Panc1 (cell line): ENCODE data around the gene BTBD3. TPM values are rescaled to one million over a fixed set of nuclear protein-coding genes. Genes with fewer than 3 reads are reported as not detected.

Source experiments
- ATAC-seq: fragments of 200-7000 bp; cut with Tn5 transposase; 2 replicates; pipeline ENCODE4 v1.9.1; 2020; ENCODE audit warnings: mild to moderate bottlenecking, moderate library complexity
- BruUV-seq: library from RNA; stranded (reverse); fragments of 400-500 nt; replicated peaks from 2 replicates; lab custom pipeline; 2021; lab: Mats Ljungman, UMichigan
- CTCF ChIA-PET: fragments of 300-600 bp; sonication (Branson Sonifier 250); formaldehyde crosslinking; loops from one replicate; lab custom pipeline; 2022; ENCODE audit warnings: antibody characterized with exemption; lab: Charles Lee
- POLR2A ChIA-PET: fragments of 300-600 bp; sonication (Branson Sonifier 250); formaldehyde crosslinking; loops from one replicate; lab custom pipeline; 2022; ENCODE audit warnings: antibody characterized with exemption; lab: Charles Lee
- DNase-seq: peaks from one replicate; pipeline ENCODE4 v3.0.0-alpha.2; 2010; ENCODE audit warnings: low read depth, low spot score
- H3K27ac ChIP-seq: 2 replicates; pipeline ENCODE4 v1.5.1; 2011; ENCODE audit warnings: mild to moderate bottlenecking, low read length, inconsistent platforms
- H3K27me3 ChIP-seq: fragments of 200-500 bp; sonication (Bioruptor generic); 2 replicates; pipeline ENCODE4 v1.6.0; 2014; ENCODE audit warnings: low read length, inconsistent platforms; ENCODE audit not compliant: control insufficient read depth, insufficient read depth
- H3K36me3 ChIP-seq: fragments of 200-500 bp; sonication (Bioruptor generic); 2 replicates; pipeline ENCODE4 v1.5.1; 2014; ENCODE audit warnings: inconsistent platforms, mild to moderate bottlenecking, low read length, moderate library complexity; ENCODE audit not compliant: control insufficient read depth, insufficient read depth
- H3K4me1 ChIP-seq: 2 replicates; pipeline ENCODE4 v1.5.1; 2011; ENCODE audit warnings: inconsistent platforms, mild to moderate bottlenecking, low read length, moderate library complexity; ENCODE audit not compliant: control insufficient read depth, insufficient read depth
- H3K4me3 ChIP-seq, 2 experiments: 2 replicates each; pipeline ENCODE4 v1.5.1; 2011 to 2012; ENCODE audit warnings: low read depth in 2 of 2, low read length in 2 of 2, mild to moderate bottlenecking in 2 of 2, inconsistent platforms in 1 of 2, moderate library complexity in 1 of 2
- H3K9me3 ChIP-seq: fragments of 200-500 bp; sonication (Bioruptor generic); 2 replicates; pipeline ENCODE4 v1.5.1; 2014; ENCODE audit warnings: low read depth, mild to moderate bottlenecking, inconsistent platforms, low read length, moderate library complexity; ENCODE audit not compliant: control insufficient read depth, insufficient read depth
- CTCF ChIP-seq: fragments of 450-650 bp; IDR thresholded peaks from 2 replicates; pipeline ENCODE4 v1.5.1; 2017; ENCODE audit warnings: mild to moderate bottlenecking
- POLR2AphosphoS5 ChIP-seq: IDR thresholded peaks from 2 replicates; pipeline ENCODE4 v1.6.1; 2012; ENCODE audit warnings: mild to moderate bottlenecking, low read depth, low read length, moderate library complexity
- REST ChIP-seq, 2 experiments: IDR thresholded peaks; 2 replicates each; pipeline ENCODE4 v1.6.1; 2011 to 2012; ENCODE audit warnings: low read depth in 2 of 2, control low read depth in 1 of 2, low read length in 1 of 2, mild to moderate bottlenecking in 1 of 2, moderate library complexity in 1 of 2; ENCODE audit not compliant: insufficient read depth in 1 of 2
- SIN3A ChIP-seq: IDR thresholded peaks from 2 replicates; pipeline ENCODE4 v1.6.1; 2012; ENCODE audit warnings: low read depth, mild to moderate bottlenecking, low read length, moderate library complexity, borderline replicate concordance; ENCODE audit not compliant: insufficient read depth
- TCF7L2 ChIP-seq: IDR thresholded peaks from 2 replicates; pipeline ENCODE4 v1.6.1; 2011; ENCODE audit warnings: mild to moderate bottlenecking, low read depth, low read length, inconsistent platforms
- in situ Hi-C: cut with HindIII; loops from 2 replicates; pipeline ENCODE4 v1.10.0; 2016; ENCODE audit warnings: low sequenced_read_pairs, low pct_unique_long_range_greater_than_20kb
- intact Hi-C: fragments of 100-400 bp; cut with micrococcal nuclease; formaldehyde crosslinking; loops from one replicate; pipeline ENCODE4 v1.10.0; 2022; ENCODE audit not compliant: unreplicated experiment
- total RNA-seq: library from RNA; stranded (reverse); gene quantifications from one replicate; pipeline ENCODE4 v1.2.1, GENCODE V29; 2021; ENCODE audit not compliant: unreplicated experiment

BTBD3 gene
- total RNA-seq, 1 experiment from 2014 or later: 27.6 TPM

- TF ChIP-seq POLR2AphosphoS5: no peak
- no peak for TF ChIP-seq TCF7L2
- TF ChIP-seq CTCF: no peak
- TF ChIP-seq REST (IDR thresholded peaks at IDR 0.05; ENCODE audit: insufficient read depth in 1 of 2, low read depth in 2 of 2, low read length in 1 of 2): no peak
- DNase-seq (no peak), ATAC-seq (no peak)
- in situ Hi-C loops (no loop called here), intact Hi-C loops (no loop called here)
- H3K27me3 ChIP-seq: no peaks in the 10 kb centered on the region
- CTCF ChIA-PET: interaction anchor here (0.7 kb wide), 1 partner anchor 99 kb away, joined by 3 read pairs; no protein-coding TSS in a partner anchor
- no peak overlapping the region for H3K27ac ChIP-seq
- no TSS peak for BruUV-seq
- H3K4me3 ChIP-seq: no peak overlapping the region
- POLR2A ChIA-PET: no interaction called here
- H3K9me3 ChIP-seq: no peaks in the 10 kb centered on the region
- peaks cover 8% of the 10 kb centered on the region; the same call in 1 of the 2 replicates for H3K4me1 ChIP-seq
- H3K36me3 ChIP-seq: peaks cover 2% of the 10 kb centered on the region; the same call in 1 of the 2 replicates
These were observed 2.4 kb downstream of the BTBD3 start for GRCh38 chr20:11920083-11920482.

- CTCF ChIA-PET: no interaction called here
- peaks cover 8% of the 10 kb centered on the region; the same call in 1 of the 2 replicates for H3K4me1 ChIP-seq
- no TSS peak for BruUV-seq
These were observed 3.6 kb downstream of the BTBD3 start for GRCh38 chr20:11921321-11921720.

More at GRCh38 chr20:11921321-11921720, 3.6 kb downstream of the BTBD3 start:
- ATAC-seq (no peak), DNase-seq (no peak)
- Histone ChIP-seq H3K27me3 (no peaks in the 10 kb centered on the region), H3K9me3 (no peaks in the 10 kb centered on the region), H3K36me3 (peaks cover 2% of the 10 kb centered on the region; the same call in 1 of the 2 replicates), H3K27ac (no peak overlapping the region), H3K4me3 (no peak overlapping the region)
- intact Hi-C loops: no loop called here
- TF ChIP-seq SIN3A (no peak), POLR2AphosphoS5 (no peak), REST (IDR thresholded peaks at IDR 0.05; ENCODE audit: insufficient read depth in 1 of 2, low read depth in 2 of 2, low read length in 1 of 2) (no peak), TCF7L2 (no peak), CTCF (no peak)
- in situ Hi-C loops: no loop called here
- POLR2A ChIA-PET: no interaction called here
